Large intestine (tissue), 3 donors: ENCODE results near the gene PRKAR1B. TPM values are rescaled to one million over a fixed set of nuclear protein-coding genes. Genes with fewer than 3 reads are reported as not detected.

ENCODE experiments used
- DNase-seq, 2 donors: peaks; one replicate each; pipeline versions ENCODE4 v3.0.0 to v3.0.0-alpha.2; 2013
- H3K27ac ChIP-seq: one replicate; pipeline ENCODE4 v1.5.1; 2013; ENCODE audit warnings: low read length
- H3K27me3 ChIP-seq: 2 replicates; pipeline ENCODE4 v1.6.1; 2013; ENCODE audit warnings: low read length; ENCODE audit not compliant: control insufficient read depth, insufficient read depth
- H3K36me3 ChIP-seq: 2 replicates; pipeline ENCODE4 v1.6.1; 2013; ENCODE audit warnings: low read length; ENCODE audit not compliant: control insufficient read depth, insufficient read depth
- H3K4me1 ChIP-seq: one replicate; pipeline ENCODE4 v1.6.1; 2013; ENCODE audit warnings: low read length; ENCODE audit not compliant: control insufficient read depth, insufficient read depth
- H3K4me3 ChIP-seq: one replicate; pipeline ENCODE4 v1.5.1; 2013; ENCODE audit warnings: low read length
- H3K9me3 ChIP-seq: one replicate; pipeline ENCODE4 v1.6.1; 2013; ENCODE audit warnings: mild to moderate bottlenecking, low read depth, low read length, moderate library complexity; ENCODE audit not compliant: control insufficient read depth
- WGBS: methylation state at CpG from one replicate; pipeline ENCODE4 v1.1.5; 2013; ENCODE audit warnings: low lambda C conversion rate; ENCODE audit not compliant: insufficient coverage; 5-methylcytosine and 5-hydroxymethylcytosine counted together
- polyA plus RNA-seq: library from polyadenylated mRNA; unstranded; fragments of 120-200 nt; gene quantifications from one replicate; pipeline ENCODE4 v1.2.1, GENCODE V29; 2013

The PRKAR1B gene
- polyA plus RNA-seq, 1 donor = 34.8 TPM

DNA sequence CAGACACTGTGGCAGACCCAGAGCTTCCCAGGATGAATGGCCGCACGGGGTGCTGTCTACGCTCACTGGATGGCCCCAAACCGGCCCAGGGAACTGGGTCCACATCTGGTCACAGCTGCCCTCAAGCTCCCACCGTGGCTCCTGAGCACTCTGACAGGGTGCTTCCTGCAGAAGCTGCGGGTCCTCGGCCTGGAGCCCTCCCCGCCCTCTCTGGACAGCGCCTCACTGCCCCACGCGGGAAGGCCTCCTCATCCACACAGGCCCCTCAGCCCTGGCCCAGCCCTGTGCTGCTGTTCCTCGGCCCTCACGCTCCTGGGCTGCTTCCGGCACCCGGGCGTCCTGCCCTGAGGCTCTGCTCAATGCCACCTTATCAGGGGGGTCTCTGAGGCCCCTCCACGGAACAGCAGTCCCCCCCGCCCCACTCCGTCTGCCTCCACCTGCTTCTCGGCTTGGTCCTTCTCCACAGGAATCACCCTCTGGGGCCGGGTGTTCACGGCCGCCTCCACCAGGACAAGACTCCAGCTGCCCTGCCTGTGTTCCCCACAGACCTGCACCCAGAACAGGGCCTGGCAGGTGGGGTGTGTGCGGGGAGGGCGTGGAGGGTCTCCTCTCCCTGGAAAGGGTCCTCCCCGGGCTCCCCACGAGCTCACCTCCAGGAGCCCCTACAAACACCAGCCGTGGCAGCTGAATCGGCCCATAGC is 132.0 kb downstream of the PRKAR1B start:
- H3K27me3 ChIP-seq = no peaks in the 10 kb centered on the region
- no CpG with 5 or more reads among the region's 29 CpGs for WGBS
- no peak for DNase-seq
- no peak overlapping the region for H3K4me3 ChIP-seq
- H3K9me3 ChIP-seq = peaks cover 16% of the 10 kb centered on the region
- no peaks in the 10 kb centered on the region for H3K4me1 ChIP-seq
- peaks cover 36% of the 10 kb centered on the region for H3K36me3 ChIP-seq
- no peak overlapping the region for H3K27ac ChIP-seq

DNA sequence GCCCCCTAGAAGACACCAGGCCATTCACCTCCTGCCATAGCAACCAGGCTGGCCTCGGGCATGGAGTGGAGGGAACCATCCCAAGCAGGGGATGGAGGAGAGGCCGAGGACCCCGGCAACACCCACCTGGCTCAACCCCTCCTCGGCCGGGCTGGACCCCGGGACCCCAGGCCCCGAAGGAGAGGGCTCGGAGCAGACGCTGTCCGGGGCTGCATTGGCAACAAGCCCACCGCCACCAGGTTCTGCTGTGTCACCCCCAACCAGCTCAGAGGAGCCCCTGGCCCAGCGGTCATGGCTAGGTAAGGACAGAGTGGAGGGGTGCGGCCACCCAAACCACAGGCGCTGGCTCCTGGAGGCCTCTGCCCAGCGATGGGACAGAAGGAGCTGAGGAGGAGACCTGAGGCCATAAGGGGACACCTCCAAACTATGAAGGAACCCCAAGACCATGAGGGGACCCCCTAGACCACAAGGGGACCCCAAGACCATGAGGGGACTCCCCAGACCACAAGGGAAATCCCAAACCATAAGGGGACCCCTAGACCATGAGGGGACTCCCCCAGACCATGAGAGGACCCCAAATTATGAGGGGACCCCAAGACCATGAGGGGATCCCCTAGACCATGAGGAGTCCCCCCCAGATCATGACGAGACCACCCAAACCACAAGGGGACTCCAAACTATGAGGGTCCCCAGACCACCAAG is 132.7 kb downstream of the PRKAR1B start:
- no CpG with 5 or more reads among the region's 16 CpGs for WGBS
- H3K36me3 ChIP-seq = peaks cover 43% of the 10 kb centered on the region

DNA sequence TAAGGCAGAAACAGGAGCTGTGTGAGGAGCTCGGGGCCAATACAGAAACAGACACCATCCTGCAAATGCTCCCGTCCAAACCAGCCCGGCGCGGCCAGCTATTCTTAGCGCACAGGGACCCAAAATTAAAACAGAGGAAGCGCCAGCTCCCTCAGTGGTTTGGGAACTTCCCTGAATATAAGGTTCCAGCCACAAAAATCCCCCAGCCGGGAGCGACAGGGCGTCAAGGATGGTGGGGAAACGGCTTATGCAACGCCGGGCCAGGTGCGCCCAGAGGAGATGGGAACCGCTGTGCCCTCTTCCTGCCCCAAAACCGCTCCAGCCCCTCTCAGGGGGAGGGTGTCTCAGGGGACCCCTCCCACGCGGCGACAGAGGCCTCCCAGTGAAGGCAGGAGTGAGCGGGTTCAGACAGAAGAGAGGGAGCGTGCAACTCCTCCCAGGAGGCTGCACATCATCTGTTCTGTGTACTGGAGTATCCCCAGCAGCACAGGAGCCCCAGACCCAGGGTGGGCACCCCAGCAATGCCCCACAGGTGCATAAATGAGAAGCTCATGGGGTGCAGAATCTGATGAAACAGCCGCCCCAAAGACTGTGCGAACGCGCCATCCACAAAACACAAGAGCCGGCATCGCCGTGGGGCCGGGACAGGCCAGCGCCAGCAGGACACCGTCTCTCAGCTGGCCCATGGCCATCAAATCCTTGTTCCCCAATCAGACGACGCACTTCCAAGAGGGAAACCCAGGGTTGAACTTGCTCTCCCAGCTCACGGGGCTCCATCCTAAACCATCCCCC is 133.6 kb downstream of the PRKAR1B start:
- peaks cover 52% of the 10 kb centered on the region for H3K36me3 ChIP-seq
- no peak overlapping the region for H3K4me3 ChIP-seq
- no CpG with 5 or more reads among the region's 34 CpGs for WGBS
- no peaks in the 10 kb centered on the region for H3K27me3 ChIP-seq
- peaks cover 20% of the 10 kb centered on the region for H3K9me3 ChIP-seq
- no peaks in the 10 kb centered on the region for H3K4me1 ChIP-seq
- H3K27ac ChIP-seq = no peak overlapping the region
- no peak for DNase-seq

More for the DNA sequence above, 132.7 kb downstream of the PRKAR1B start:
- no peak for DNase-seq
- Histone ChIP-seq H3K27me3 (no peaks in the 10 kb centered on the region), H3K27ac (no peak overlapping the region), H3K4me1 (no peaks in the 10 kb centered on the region), H3K4me3 (no peak overlapping the region), H3K9me3 (peaks cover 16% of the 10 kb centered on the region)

DNA sequence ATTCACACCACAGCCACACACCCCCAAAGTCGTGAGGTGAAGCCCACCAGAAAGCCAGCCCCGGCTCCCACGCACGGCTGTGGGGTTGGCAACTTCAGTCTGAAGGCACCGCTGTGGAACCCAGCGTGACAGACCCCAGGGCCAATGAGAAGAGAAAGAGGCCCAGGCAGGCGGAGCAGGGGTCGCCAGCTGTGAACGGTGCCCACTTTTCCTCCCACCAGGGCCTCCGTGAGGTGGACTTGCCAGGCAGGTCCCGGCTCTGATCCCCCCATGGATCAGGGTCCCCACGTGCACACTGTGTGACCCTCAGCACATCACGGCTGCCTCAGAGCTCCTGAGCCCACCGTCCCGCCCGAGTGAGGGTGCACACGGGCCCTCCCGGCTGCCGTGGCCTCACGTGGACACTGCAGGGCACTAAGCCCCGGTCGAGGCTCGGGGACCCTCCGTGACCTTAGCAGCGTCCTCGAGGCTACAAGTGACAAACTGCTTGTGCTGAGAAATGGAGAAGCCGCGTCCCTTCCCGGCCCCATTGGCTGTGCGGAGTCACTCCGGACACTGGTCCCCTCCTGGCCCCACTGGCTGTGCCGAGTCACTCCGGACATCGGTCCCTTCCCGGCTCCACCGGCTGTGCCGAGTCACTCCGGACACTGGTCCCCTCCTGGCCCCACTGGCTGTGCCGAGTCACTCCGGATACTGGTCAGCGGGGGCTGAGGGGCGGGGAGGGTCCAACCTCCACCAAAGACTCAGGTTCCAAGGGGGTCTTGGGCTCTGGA is 135.0 kb downstream of the PRKAR1B start:
- Histone ChIP-seq H3K27me3 (no peaks in the 10 kb centered on the region), H3K4me1 (no peaks in the 10 kb centered on the region), H3K9me3 (peaks cover 24% of the 10 kb centered on the region), H3K4me3 (no peak overlapping the region), H3K27ac (no peak overlapping the region), H3K36me3 (peaks cover 65% of the 10 kb centered on the region)
- no CpG with 5 or more reads among the region's 42 CpGs for WGBS
- no peak for DNase-seq

DNA sequence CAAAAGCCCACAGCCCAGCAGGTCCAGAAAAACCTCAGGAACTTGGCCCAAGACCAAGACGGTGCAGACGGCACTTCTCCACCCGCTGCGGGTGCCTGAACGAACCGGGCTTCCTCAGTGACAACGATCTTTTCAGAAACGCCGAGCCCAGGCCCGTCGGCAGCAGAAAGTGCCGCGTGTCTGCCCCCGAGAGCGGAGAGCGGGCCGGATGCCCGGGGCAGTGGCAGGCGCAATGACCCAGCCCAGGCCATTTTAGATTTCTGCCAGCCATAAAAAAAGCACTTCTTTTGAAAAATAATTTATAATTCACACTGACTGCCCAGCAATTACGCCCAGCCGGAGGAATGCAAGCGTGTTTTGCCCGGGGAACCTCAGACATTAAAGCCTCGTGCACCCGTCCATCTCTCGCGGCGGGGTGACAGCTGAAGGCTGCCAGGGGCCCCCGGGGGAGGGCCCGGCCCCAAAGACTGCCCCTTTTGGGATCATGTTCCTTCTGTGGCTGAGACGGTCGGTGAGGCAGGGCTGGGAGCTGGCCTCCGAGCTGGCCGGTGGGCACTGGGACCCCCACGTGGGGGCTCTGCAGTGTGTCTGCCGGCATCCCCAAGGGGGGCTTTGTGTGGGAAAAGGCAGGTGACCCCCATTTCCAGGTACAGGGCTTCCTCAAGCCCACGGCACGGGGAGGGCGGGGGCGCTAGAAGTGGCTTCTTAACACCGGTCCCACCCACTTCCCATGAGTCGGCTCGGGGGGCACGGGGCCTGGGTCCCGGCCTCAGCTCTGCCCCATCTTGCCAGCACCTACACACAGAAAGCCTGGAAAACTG is 136.1 kb downstream of the PRKAR1B start:
- no peak for DNase-seq
- WGBS = no CpG with 5 or more reads among the region's 45 CpGs
- no peak overlapping the region for H3K4me3 ChIP-seq

DNA sequence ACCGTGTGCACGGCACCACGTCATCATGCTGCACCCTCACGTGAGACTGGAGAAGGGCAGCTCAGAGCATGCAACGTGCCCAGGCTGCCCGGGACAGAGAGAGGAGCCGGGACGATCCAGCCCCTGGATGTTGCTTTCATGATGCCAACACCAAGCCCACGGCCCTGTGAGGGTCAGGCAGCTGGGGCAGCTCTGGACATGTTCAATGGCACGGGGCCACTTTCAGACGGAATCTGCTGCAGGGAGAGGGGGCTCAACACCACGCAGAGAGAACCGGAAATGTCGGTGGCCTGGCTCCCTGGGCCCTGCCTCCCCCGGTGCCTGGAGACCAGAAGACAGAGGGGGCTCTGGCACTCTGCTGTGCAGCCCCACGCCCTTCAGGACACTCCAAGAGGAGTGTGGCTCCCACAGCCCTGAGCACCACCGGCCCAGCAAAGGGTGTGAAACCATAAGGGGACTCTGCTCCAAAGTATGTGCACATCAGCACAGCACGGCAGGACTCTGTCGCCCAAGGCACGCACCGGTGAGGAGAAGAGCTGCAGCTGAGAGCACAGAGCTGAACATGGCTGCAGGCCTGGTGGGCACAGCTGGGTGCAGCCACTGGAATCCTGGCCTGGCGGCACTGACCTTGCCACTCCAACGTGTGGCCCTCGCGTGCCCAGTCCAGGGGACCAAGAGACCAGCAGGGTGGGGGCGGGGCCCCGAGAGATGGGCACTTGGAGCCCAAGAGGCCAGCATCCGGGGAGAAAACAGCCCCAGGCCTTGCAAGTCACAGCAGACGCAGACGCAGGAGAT is 137.1 kb downstream of the PRKAR1B start:
- no CpG with 5 or more reads among the region's 30 CpGs for whole genome bisulfite sequencing
- DNase-seq = no peak
- Histone ChIP-seq H3K27me3 (no peaks in the 10 kb centered on the region), H3K4me1 (no peaks in the 10 kb centered on the region), H3K27ac (no peak overlapping the region), H3K36me3 (peaks cover 63% of the 10 kb centered on the region), H3K9me3 (peaks cover 15% of the 10 kb centered on the region), H3K4me3 (no peak overlapping the region)

More for the DNA sequence above, 136.1 kb downstream of the PRKAR1B start:
- no peaks in the 10 kb centered on the region for H3K27me3 ChIP-seq
- peaks cover 18% of the 10 kb centered on the region for H3K9me3 ChIP-seq
- H3K36me3 ChIP-seq = peaks cover 65% of the 10 kb centered on the region
- H3K4me1 ChIP-seq = no peaks in the 10 kb centered on the region
- no peak overlapping the region for H3K27ac ChIP-seq

DNA sequence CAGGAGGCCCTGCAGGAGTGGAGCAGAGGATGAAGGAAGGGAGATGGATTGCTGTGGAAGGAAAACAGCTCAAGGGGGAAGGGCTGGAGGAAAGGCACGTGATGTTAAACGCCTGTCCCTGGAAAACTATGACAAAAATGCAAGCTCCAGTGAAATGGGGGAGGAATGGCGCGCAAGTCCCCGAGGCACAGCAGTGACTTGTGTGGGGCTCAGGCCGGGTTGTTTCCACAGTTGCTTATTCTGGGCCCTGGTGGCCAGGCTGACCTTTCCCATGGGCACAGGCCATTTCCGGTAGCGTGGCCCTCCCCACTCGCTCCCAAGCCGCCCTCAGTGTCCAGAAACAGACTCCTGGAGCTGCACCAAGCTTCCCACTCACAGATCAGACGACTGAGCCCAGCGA is 139.3 kb downstream of the PRKAR1B start:
- H3K9me3 ChIP-seq = peaks cover 16% of the 10 kb centered on the region
- no peaks in the 10 kb centered on the region for H3K27me3 ChIP-seq
- peak overlapping the region; percentile 10 for H3K27ac ChIP-seq
- H3K4me3 ChIP-seq = no peak overlapping the region
- H3K36me3 ChIP-seq = peaks cover 70% of the 10 kb centered on the region
- 70% methylated on average over 2 of the region's 12 CpGs for WGBS
- no peak for DNase-seq
- H3K4me1 ChIP-seq = no peaks in the 10 kb centered on the region

DNA sequence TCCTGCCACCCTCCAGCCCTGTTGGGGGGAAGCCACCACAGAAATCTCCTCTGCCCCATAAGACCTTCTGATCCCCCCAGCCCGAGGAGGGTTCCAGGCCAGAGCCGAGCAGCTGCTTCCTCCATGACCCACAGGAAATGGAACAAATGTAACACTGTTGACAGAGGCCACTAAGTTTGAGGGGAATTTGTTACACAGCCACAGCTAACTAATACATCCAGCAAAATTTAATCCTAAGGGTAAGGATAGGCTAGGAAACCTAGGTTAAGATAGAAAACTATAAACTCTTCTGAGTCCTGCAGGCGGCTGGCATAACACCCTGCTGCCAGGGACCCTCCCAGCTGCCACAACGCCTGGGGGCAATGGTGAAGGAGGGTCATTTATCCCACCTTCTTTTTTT is 140.6 kb downstream of the PRKAR1B start:
- no peak for DNase-seq
- Histone ChIP-seq H3K4me3 (no peak overlapping the region), H3K9me3 (peaks cover 22% of the 10 kb centered on the region), H3K4me1 (no peaks in the 10 kb centered on the region), H3K27me3 (no peaks in the 10 kb centered on the region), H3K27ac (no peak overlapping the region), H3K36me3 (peaks cover 74% of the 10 kb centered on the region)
- WGBS = no CpG with 5 or more reads among the region's 4 CpGs

DNA sequence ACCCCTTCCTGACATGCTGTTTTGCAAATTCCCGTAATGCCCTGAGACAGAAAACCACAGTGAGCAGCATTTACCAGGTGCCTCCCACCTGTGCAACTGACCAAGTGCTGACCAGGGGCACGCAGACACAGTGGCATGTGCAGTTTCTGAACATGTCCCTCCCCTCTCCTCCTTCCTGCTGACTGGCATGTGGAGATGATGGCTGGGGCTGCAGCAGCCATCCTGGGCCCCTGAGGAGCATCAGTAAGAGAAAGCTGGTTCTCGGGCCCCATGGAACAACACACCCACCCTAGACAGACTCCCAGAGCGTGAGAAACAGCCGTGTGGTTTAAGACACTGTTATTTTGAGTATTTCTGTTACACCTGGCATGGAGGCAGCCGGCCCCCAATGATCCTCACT is 141.2 kb downstream of the PRKAR1B start:
- Histone ChIP-seq H3K27ac (no peak overlapping the region), H3K36me3 (peaks cover 69% of the 10 kb centered on the region), H3K4me3 (no peak overlapping the region), H3K27me3 (no peaks in the 10 kb centered on the region), H3K4me1 (no peaks in the 10 kb centered on the region), H3K9me3 (peaks cover 22% of the 10 kb centered on the region)
- no CpG with 5 or more reads among the region's 6 CpGs for WGBS
- DNase-seq = no peak
